ENCODE data around the gene ARL11.
A peak's percentile ranks its signal among the peaks of the same experiment; 100 is the strongest.

ARL11 gene

GRCh38 chr13:49645451-49645850, 17.1 kb downstream of the ARL11 start:
- H3K4me3 ChIP-seq (ENCODE audit: low read depth in 1 of 2, low read length in 2 of 2), result no peak overlapping the region
- ATAC-seq (ENCODE audit: insufficient read depth, low read depth) (no peak), DNase-seq (no peak)
- H3K79me2 ChIP-seq (ENCODE audit: insufficient read depth, low read length), result no peaks in the 10 kb centered on the region
- 0 out of 2 replicates have a peak, but pooled peaks cover 4% of the 10 kb centered on the region for H3K4me1 ChIP-seq (ENCODE audit: insufficient read depth, low read length)
- TF ChIP-seq CTCF (IDR thresholded peaks at IDR 0.05; ENCODE audit: borderline replicate concordance, extremely low read depth, low read length, poor library complexity, severe bottlenecking) (no peak), EZH2 (IDR thresholded peaks at IDR 0.05; ENCODE audit: borderline replicate concordance, low read depth, low read length, severe bottlenecking) (no peak)
- H3K27me3 ChIP-seq (ENCODE audit: insufficient read depth, low read length, poor library complexity), result no peaks in the 10 kb centered on the region
- no peak overlapping the region for H3K4me2 ChIP-seq (ENCODE audit: insufficient read depth, low read length)
- H3K9ac ChIP-seq (ENCODE audit: low read depth, low read length), result no peak overlapping the region
- H4K20me1 ChIP-seq (ENCODE audit: insufficient read depth, low read length), result no peaks in the 10 kb centered on the region
- no peak overlapping the region for H3K27ac ChIP-seq (ENCODE audit: low read length)
- no peaks in the 10 kb centered on the region for H3K9me3 ChIP-seq (ENCODE audit: insufficient read depth, low read length, severe bottlenecking)
- H2AFZ ChIP-seq (ENCODE audit: low read depth, low read length), result no peak overlapping the region
- H3K36me3 ChIP-seq (ENCODE audit: insufficient read depth, low read length), result no peaks in the 10 kb centered on the region

- no peaks in the 10 kb centered on the region for H3K27me3 ChIP-seq (ENCODE audit: insufficient read depth, low read length, poor library complexity)
- DNase-seq, result no peak
- no peak overlapping the region for H3K27ac ChIP-seq (ENCODE audit: low read length)
- H3K9me3 ChIP-seq (ENCODE audit: insufficient read depth, low read length, severe bottlenecking), result no peaks in the 10 kb centered on the region
- 0 out of 2 replicates have a peak, but pooled peaks cover 4% of the 10 kb centered on the region for H3K4me1 ChIP-seq (ENCODE audit: insufficient read depth, low read length)
- no peaks in the 10 kb centered on the region for H3K36me3 ChIP-seq (ENCODE audit: insufficient read depth, low read length)
- H3K9ac ChIP-seq (ENCODE audit: low read depth, low read length), result no peak overlapping the region
- H3K4me3 ChIP-seq (ENCODE audit: low read depth in 1 of 2, low read length in 2 of 2), result no peak overlapping the region
- no peaks in the 10 kb centered on the region for H3K79me2 ChIP-seq (ENCODE audit: insufficient read depth, low read length)
- H2AFZ ChIP-seq (ENCODE audit: low read depth, low read length), result no peak overlapping the region
- TF ChIP-seq CTCF (IDR thresholded peaks at IDR 0.05; ENCODE audit: borderline replicate concordance, extremely low read depth, low read length, poor library complexity, severe bottlenecking) (no peak), EZH2 (IDR thresholded peaks at IDR 0.05; ENCODE audit: borderline replicate concordance, low read depth, low read length, severe bottlenecking) (no peak)
- H3K4me2 ChIP-seq (ENCODE audit: insufficient read depth, low read length), result no peak overlapping the region
- no peaks in the 10 kb centered on the region for H4K20me1 ChIP-seq (ENCODE audit: insufficient read depth, low read length)
- no peak for ATAC-seq (ENCODE audit: insufficient read depth, low read depth)
These were observed 18.4 kb downstream of the ARL11 start for GRCh38 chr13:49646688-49647087.

- Histone ChIP-seq H3K9me3 (ENCODE audit: insufficient read depth, low read length, severe bottlenecking) (no peaks in the 10 kb centered on the region), H3K27me3 (ENCODE audit: insufficient read depth, low read length, poor library complexity) (no peaks in the 10 kb centered on the region), H3K4me3 (ENCODE audit: low read depth in 1 of 2, low read length in 2 of 2) (no peak overlapping the region)
These were observed 21.1 kb downstream of the ARL11 start for GRCh38 chr13:49649244-49649962.

More at GRCh38 chr13:49649244-49649962, 21.1 kb downstream of the ARL11 start:
- ATAC-seq (ENCODE audit: insufficient read depth, low read depth) (no peak; the same call in 2 of the 3 replicates), DNase-seq (no peak)
- Histone ChIP-seq H3K4me1 (ENCODE audit: insufficient read depth, low read length) (0 out of 2 replicates have a peak, but pooled peaks cover 4% of the 10 kb centered on the region), H3K4me2 (ENCODE audit: insufficient read depth, low read length) (no peak overlapping the region), H3K27ac (ENCODE audit: low read length) (no peak overlapping the region), H4K20me1 (ENCODE audit: insufficient read depth, low read length) (no peaks in the 10 kb centered on the region), H3K9ac (ENCODE audit: low read depth, low read length) (no peak overlapping the region), H3K79me2 (ENCODE audit: insufficient read depth, low read length) (no peaks in the 10 kb centered on the region), H3K36me3 (ENCODE audit: insufficient read depth, low read length) (no peaks in the 10 kb centered on the region), H2AFZ (ENCODE audit: low read depth, low read length) (no peak overlapping the region)
- TF ChIP-seq EZH2 (IDR thresholded peaks at IDR 0.05; ENCODE audit: borderline replicate concordance, low read depth, low read length, severe bottlenecking), result no peak
- peak; percentile 55 for TF ChIP-seq CTCF (IDR thresholded peaks at IDR 0.05; ENCODE audit: borderline replicate concordance, extremely low read depth, low read length, poor library complexity, severe bottlenecking)

All from DND-41 (cell line).